PC-9 (cell line): ENCODE results near the gene APC. TPM values are rescaled to one million over a fixed set of nuclear protein-coding genes. Genes with fewer than 3 reads are reported as not detected.

Experiments
- BruUV-seq: library from RNA; stranded (reverse); fragments of 400-500 nt; replicated peaks from 2 replicates; lab custom pipeline; 2021; lab: Mats Ljungman, UMichigan
- CTCF ChIA-PET: fragments of 300-600 bp; sonication (Branson Sonifier 250); formaldehyde crosslinking; loops from one replicate; lab custom pipeline; 2022; ENCODE audit warnings: antibody characterized with exemption; lab: Charles Lee
- POLR2A ChIA-PET: fragments of 300-600 bp; sonication (Branson Sonifier 250); formaldehyde crosslinking; loops from one replicate; lab custom pipeline; 2022; ENCODE audit warnings: antibody characterized with exemption; ENCODE audit not compliant: unreplicated experiment; lab: Charles Lee
- DNase-seq, 2 experiments: peaks; one replicate each; pipeline versions ENCODE4 v3.0.0 to v3.0.0-alpha.2; 2015 to 2022; ENCODE audit warnings: mixed read lengths in 1 of 2
- H2AFZ ChIP-seq: fragments of 200-600 bp; sonication (generic); 2 replicates; pipeline ENCODE4 v1.8.1; 2017; ENCODE audit warnings: antibody characterized with exemption
- H3F3A ChIP-seq: fragments of 200-600 bp; sonication (generic); 2 replicates; pipeline ENCODE4 v1.8.1; 2017; ENCODE audit warnings: antibody characterized with exemption, mild to moderate bottlenecking, low read depth; ENCODE audit not compliant: insufficient read depth
- H3K27ac ChIP-seq: fragments of 200-600 bp; sonication (generic); 2 replicates; pipeline ENCODE4 v1.6.1; 2016; ENCODE audit warnings: mixed run types
- H3K27me3 ChIP-seq: fragments of 200-600 bp; sonication (generic); 2 replicates; pipeline ENCODE4 v1.6.1; 2016; ENCODE audit warnings: low read depth, mixed run types; ENCODE audit not compliant: insufficient read depth
- H3K36me3 ChIP-seq: fragments of 200-600 bp; sonication (generic); 2 replicates; pipeline ENCODE4 v1.6.1; 2016; ENCODE audit warnings: low read depth, mixed run types
- H3K4me1 ChIP-seq: fragments of 200-600 bp; sonication (generic); replicated peaks from 2 replicates; pipeline ENCODE4 v1.6.1; 2016; ENCODE audit warnings: mixed run types; ENCODE audit not compliant: insufficient read depth
- H3K4me2 ChIP-seq: fragments of 200-600 bp; sonication (generic); 2 replicates; pipeline ENCODE4 v1.6.1; 2017; ENCODE audit warnings: mixed run types
- H3K4me3 ChIP-seq: fragments of 200-600 bp; sonication (generic); 2 replicates; pipeline ENCODE4 v1.6.1; 2016; ENCODE audit warnings: mixed run types
- H3K79me2 ChIP-seq: fragments of 200-600 bp; sonication (generic); 2 replicates; pipeline ENCODE4 v1.6.1; 2017; ENCODE audit warnings: low read depth, mixed run types
- H3K9me2 ChIP-seq: fragments of 200-600 bp; sonication (generic); 2 replicates; pipeline ENCODE4 v1.8.1; 2017; ENCODE audit warnings: mild to moderate bottlenecking; ENCODE audit not compliant: insufficient read depth
- H3K9me3 ChIP-seq: fragments of 200-600 bp; sonication (generic); 2 replicates; pipeline ENCODE4 v1.8.1; 2016; ENCODE audit warnings: low read depth; ENCODE audit not compliant: insufficient read depth
- H4K20me1 ChIP-seq: fragments of 200-600 bp; sonication (generic); 2 replicates; pipeline ENCODE4 v1.8.1; 2017; ENCODE audit not compliant: insufficient read depth
- EZH2 ChIP-seq: fragments of 200-600 bp; sonication (generic); IDR thresholded peaks from 2 replicates; pipeline ENCODE4 v1.8.0; 2017; ENCODE audit warnings: antibody characterized with exemption, low read depth
- intact Hi-C: fragments of 100-400 bp; cut with micrococcal nuclease; formaldehyde crosslinking; loops from one replicate; pipeline ENCODE4 v1.10.0; 2022; ENCODE audit not compliant: unreplicated experiment
- total RNA-seq: library from RNA; stranded (reverse); gene quantifications from 2 replicates; pipeline ENCODE4 v1.2.3, GENCODE V29; 2021
- TF ChIP-seq, protein P1 (sequence below): fragments of 200-600 bp; sonication (generic); conservative IDR thresholded peaks from 2 replicates; pipeline ENCODE4 v1.6.1; 2017; ENCODE audit warnings: mixed run types, antibody characterized with exemption, mild to moderate bottlenecking, moderate library complexity

Gene APC
- total RNA-seq, 1 experiment from 2014 or later = 23.5 TPM

DNA sequence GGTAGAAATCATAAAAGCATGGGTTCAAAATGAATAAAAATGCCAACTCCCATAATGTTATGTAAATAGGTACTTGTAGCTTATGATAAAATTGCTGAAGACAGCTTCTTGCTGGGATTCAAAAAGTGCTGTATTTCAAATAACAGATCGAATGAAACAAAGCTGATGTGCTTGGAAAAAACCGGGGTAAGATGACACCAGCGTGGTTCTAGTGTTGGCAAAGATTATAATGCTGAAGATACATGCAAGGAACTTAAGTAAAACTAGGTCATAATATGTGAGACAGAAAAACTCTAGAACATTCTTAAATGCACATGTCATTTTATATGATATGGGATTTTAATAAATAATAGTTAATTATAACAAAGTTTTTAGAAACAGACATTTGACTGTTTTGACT lies 44.4 kb upstream of the APC start:
- no peak for TF ChIP-seq EZH2
- TF ChIP-seq, protein P1, sequence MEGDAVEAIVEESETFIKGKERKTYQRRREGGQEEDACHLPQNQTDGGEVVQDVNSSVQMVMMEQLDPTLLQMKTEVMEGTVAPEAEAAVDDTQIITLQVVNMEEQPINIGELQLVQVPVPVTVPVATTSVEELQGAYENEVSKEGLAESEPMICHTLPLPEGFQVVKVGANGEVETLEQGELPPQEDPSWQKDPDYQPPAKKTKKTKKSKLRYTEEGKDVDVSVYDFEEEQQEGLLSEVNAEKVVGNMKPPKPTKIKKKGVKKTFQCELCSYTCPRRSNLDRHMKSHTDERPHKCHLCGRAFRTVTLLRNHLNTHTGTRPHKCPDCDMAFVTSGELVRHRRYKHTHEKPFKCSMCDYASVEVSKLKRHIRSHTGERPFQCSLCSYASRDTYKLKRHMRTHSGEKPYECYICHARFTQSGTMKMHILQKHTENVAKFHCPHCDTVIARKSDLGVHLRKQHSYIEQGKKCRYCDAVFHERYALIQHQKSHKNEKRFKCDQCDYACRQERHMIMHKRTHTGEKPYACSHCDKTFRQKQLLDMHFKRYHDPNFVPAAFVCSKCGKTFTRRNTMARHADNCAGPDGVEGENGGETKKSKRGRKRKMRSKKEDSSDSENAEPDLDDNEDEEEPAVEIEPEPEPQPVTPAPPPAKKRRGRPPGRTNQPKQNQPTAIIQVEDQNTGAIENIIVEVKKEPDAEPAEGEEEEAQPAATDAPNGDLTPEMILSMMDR = no peak
- DNase-seq = no peak
- Histone ChIP-seq H3K4me2 (no peak overlapping the region), H3K27me3 (no peaks in the 10 kb centered on the region), H2AFZ (no peak overlapping the region), H3K36me3 (no peaks in the 10 kb centered on the region), H4K20me1 (no peaks in the 10 kb centered on the region), H3K27ac (no peak overlapping the region), H3K9me3 (no peaks in the 10 kb centered on the region), H3F3A (no peaks in the 10 kb centered on the region), H3K79me2 (no peaks in the 10 kb centered on the region), H3K9me2 (no peaks in the 10 kb centered on the region), H3K4me3 (no peak overlapping the region), H3K4me1 (no peaks in the 10 kb centered on the region)
- intact Hi-C loops = loop anchor here (5.0 kb wide), 1 partner anchor 914 kb away; no protein-coding TSS in a partner anchor
- POLR2A ChIA-PET = no interaction called here
- BruUV-seq = no TSS peak
- CTCF ChIA-PET = interaction anchor here (0.7 kb wide), 1 partner anchor 12 kb away, joined by 3 read pairs; no protein-coding TSS in a partner anchor

- ChIA-PET POLR2A (interaction anchor here (0.8 kb wide), 1 partner anchor 13 kb away, joined by 9 read pairs; no protein-coding TSS in a partner anchor), CTCF (no interaction called here)
- Histone ChIP-seq H3K4me1 (no peaks in the 10 kb centered on the region), H4K20me1 (no peaks in the 10 kb centered on the region), H3K4me2 (no peak overlapping the region), H3K27me3 (no peaks in the 10 kb centered on the region), H3K9me3 (no peaks in the 10 kb centered on the region), H3K36me3 (no peaks in the 10 kb centered on the region), H2AFZ (no peak overlapping the region), H3K4me3 (no peak overlapping the region), H3K27ac (no peak overlapping the region), H3K79me2 (no peaks in the 10 kb centered on the region), H3K9me2 (no peaks in the 10 kb centered on the region), H3F3A (no peaks in the 10 kb centered on the region)
- no peak for TF ChIP-seq EZH2
- TF ChIP-seq, protein P1 = no peak
- intact Hi-C loops = loop anchor here (5.0 kb wide), 1 partner anchor 912 kb away; no protein-coding TSS in a partner anchor
- BruUV-seq = no TSS peak
- DNase-seq = peak in 1 of 2 experiments; percentile 39
Measured at GRCh38 chr5:112694853-112695709, 42.6 kb upstream of the APC start.

- TF ChIP-seq EZH2 = no peak
- TF ChIP-seq, protein P1 = no peak
- Histone ChIP-seq H3K4me2 (no peak overlapping the region), H3K79me2 (no peaks in the 10 kb centered on the region), H3F3A (no peaks in the 10 kb centered on the region), H3K27ac (no peak overlapping the region), H3K36me3 (no peaks in the 10 kb centered on the region), H3K4me1 (no peaks in the 10 kb centered on the region), H3K9me2 (no peaks in the 10 kb centered on the region), H4K20me1 (no peaks in the 10 kb centered on the region), H3K9me3 (no peaks in the 10 kb centered on the region), H3K27me3 (no peaks in the 10 kb centered on the region), H2AFZ (no peak overlapping the region), H3K4me3 (no peak overlapping the region)
- no TSS peak for BruUV-seq
- CTCF ChIA-PET = no interaction called here
- POLR2A ChIA-PET = no interaction called here
- intact Hi-C loops = no loop called here
- no peak for DNase-seq
Measured at GRCh38 chr5:112696786-112697185, 40.9 kb upstream of the APC start.
